DND-41 (cell line): ENCODE measurements around the gene CFAP61.

Source experiments
- ATAC-seq: fragments of 200-7000 bp; cut with Tn5 transposase; 3 replicates; pipeline ENCODE4 v1.9.1; 2021; ENCODE audit warnings: low read depth; ENCODE audit not compliant: insufficient read depth
- DNase-seq: peaks from one replicate; pipeline ENCODE4 v3.0.0-alpha.2; 2020
- H2AFZ ChIP-seq: 2 replicates; pipeline ENCODE4 v1.6.0; 2012; ENCODE audit warnings: low read depth, low read length
- H3K27ac ChIP-seq: 2 replicates; pipeline ENCODE4 v1.5.1; 2012; ENCODE audit warnings: low read length, inconsistent platforms
- H3K27me3 ChIP-seq: fragments of 200-600 bp; sonication (generic); 2 replicates; pipeline ENCODE4 v1.6.0; 2012; ENCODE audit warnings: low read length, mild to moderate bottlenecking, inconsistent platforms; ENCODE audit not compliant: insufficient read depth, poor library complexity
- H3K36me3 ChIP-seq: 2 replicates; pipeline ENCODE4 v1.5.1; 2012; ENCODE audit warnings: low read length, inconsistent platforms; ENCODE audit not compliant: insufficient read depth
- H3K4me1 ChIP-seq: 2 replicates; pipeline ENCODE4 v1.5.1; 2012; ENCODE audit warnings: mild to moderate bottlenecking, low read length; ENCODE audit not compliant: insufficient read depth
- H3K4me2 ChIP-seq: 2 replicates; pipeline ENCODE4 v1.6.0; 2012; ENCODE audit warnings: mild to moderate bottlenecking, moderate library complexity, low read length, inconsistent platforms; ENCODE audit not compliant: insufficient read depth
- H3K4me3 ChIP-seq, 2 experiments: fragments of 200-600 bp in 1 of 2; shearing (Covaris generic) in 1 of 2; 2 replicates each; pipeline ENCODE4 v1.5.1; 2012 to 2016; ENCODE audit warnings: inconsistent platforms in 2 of 2, low read length in 2 of 2, mild to moderate bottlenecking in 2 of 2, low read depth in 1 of 2, moderate library complexity in 1 of 2
- H3K79me2 ChIP-seq: 2 replicates; pipeline ENCODE4 v1.6.0; 2012; ENCODE audit warnings: low read length, inconsistent platforms; ENCODE audit not compliant: insufficient read depth
- H3K9ac ChIP-seq: 2 replicates; pipeline ENCODE4 v1.6.0; 2012; ENCODE audit warnings: low read depth, mild to moderate bottlenecking, inconsistent platforms, low read length, moderate library complexity
- H3K9me3 ChIP-seq: 2 replicates; pipeline ENCODE4 v1.5.1; 2012; ENCODE audit warnings: low read length, moderate library complexity, mild to moderate bottlenecking, inconsistent platforms; ENCODE audit not compliant: insufficient read depth, severe bottlenecking
- H4K20me1 ChIP-seq: 2 replicates; pipeline ENCODE4 v1.6.0; 2012; ENCODE audit warnings: low read length; ENCODE audit not compliant: insufficient read depth
- CTCF ChIP-seq: IDR thresholded peaks from 2 replicates; pipeline ENCODE4 v1.5.1; 2012; ENCODE audit warnings: borderline replicate concordance, low read length, moderate library complexity, mild to moderate bottlenecking; ENCODE audit not compliant: poor library complexity, severe bottlenecking; ENCODE audit errors: extremely low read depth
- EZH2 ChIP-seq: IDR thresholded peaks from 3 replicates; pipeline ENCODE4 v1.6.1; 2012; ENCODE audit warnings: borderline replicate concordance, low read depth, mild to moderate bottlenecking, moderate library complexity, low read length, inconsistent platforms; ENCODE audit not compliant: severe bottlenecking

The CFAP61 gene

GRCh38 chr20:20395903-20396568 lies 343.7 kb downstream of the CFAP61 start:
- Histone ChIP-seq H3K79me2 (no peaks in the 10 kb centered on the region), H3K4me3 (no peak overlapping the region), H3K27me3 (no peaks in the 10 kb centered on the region), H3K27ac (no peak overlapping the region), H2AFZ (no peak overlapping the region), H3K36me3 (peaks cover 3% of the 10 kb centered on the region; the same call in 1 of the 2 replicates), H3K4me2 (no peak overlapping the region), H3K9ac (no peak overlapping the region), H4K20me1 (peaks cover 4% of the 10 kb centered on the region; the same call in 1 of the 2 replicates), H3K9me3 (no peaks in the 10 kb centered on the region), H3K4me1 (no peaks in the 10 kb centered on the region)
- ATAC-seq (no peak), DNase-seq (no peak)
- TF ChIP-seq CTCF (no peak), EZH2 (no peak)

DNA sequence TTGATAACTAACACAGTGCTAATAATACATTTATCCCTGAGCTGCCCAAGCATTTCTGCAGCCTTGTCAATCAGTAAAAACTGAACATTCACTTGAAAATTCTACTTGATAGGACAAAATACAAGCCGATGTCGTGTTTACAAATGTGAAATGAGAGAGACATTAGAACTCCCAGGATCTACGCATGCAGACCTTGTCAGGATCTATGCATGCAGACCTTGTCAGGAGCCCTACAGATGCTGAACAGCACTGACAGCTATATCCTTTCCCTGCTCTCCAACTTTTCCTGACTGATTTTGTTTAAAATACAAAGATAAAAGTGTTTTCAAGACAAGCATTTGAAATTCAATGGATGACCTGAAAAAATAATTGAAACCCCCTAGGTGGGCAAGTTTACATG lies 344.5 kb downstream of the CFAP61 start:
- TF ChIP-seq EZH2, result no peak
- TF ChIP-seq CTCF, result no peak
- H3K27ac ChIP-seq, result no peak overlapping the region
- no peak overlapping the region for H3K4me2 ChIP-seq
- H3K9ac ChIP-seq, result no peak overlapping the region
- H3K4me3 ChIP-seq, result no peak overlapping the region
- H3K79me2 ChIP-seq, result no peaks in the 10 kb centered on the region
- ATAC-seq, result no peak
- H3K27me3 ChIP-seq, result no peaks in the 10 kb centered on the region
- H4K20me1 ChIP-seq, result no peaks in the 10 kb centered on the region; the same call in 1 of the 2 replicates
- no peak overlapping the region for H2AFZ ChIP-seq
- DNase-seq, result no peak
- H3K4me1 ChIP-seq, result no peaks in the 10 kb centered on the region
- H3K36me3 ChIP-seq, result peaks cover under 1% of the 10 kb centered on the region; the same call in 1 of the 2 replicates
- no peaks in the 10 kb centered on the region for H3K9me3 ChIP-seq

DNA sequence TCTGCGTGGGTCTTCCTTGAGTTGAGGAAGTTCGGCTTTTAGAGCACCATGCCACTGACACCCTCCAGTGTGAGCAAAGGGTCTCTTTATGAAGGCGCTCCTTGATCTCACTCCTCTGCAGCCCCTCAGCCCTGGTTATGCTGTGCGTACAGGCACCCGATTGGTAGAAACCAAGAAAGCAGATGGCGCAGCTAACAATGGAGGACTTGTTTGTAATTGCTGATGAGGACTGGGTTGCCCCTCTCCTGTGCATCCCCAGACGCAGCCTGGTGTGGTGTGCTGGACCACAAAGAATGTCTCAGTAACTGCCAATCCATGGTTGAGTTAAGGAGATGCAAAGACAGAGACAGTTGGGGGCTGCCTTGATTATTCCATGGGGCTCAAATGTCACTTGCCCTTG lies 345.8 kb downstream of the CFAP61 start:
- DNase-seq (no peak), ATAC-seq (no peak)
- no peak overlapping the region for H3K9ac ChIP-seq
- no peaks in the 10 kb centered on the region for H3K79me2 ChIP-seq
- no peak overlapping the region for H2AFZ ChIP-seq
- H3K4me2 ChIP-seq, result no peak overlapping the region
- H3K27ac ChIP-seq, result no peak overlapping the region
- no peaks in the 10 kb centered on the region for H3K36me3 ChIP-seq
- no peaks in the 10 kb centered on the region for H3K9me3 ChIP-seq
- no peaks in the 10 kb centered on the region; the same call in 1 of the 2 replicates for H4K20me1 ChIP-seq
- no peaks in the 10 kb centered on the region for H3K4me1 ChIP-seq
- no peak for TF ChIP-seq CTCF
- no peak for TF ChIP-seq EZH2
- H3K4me3 ChIP-seq, result no peak overlapping the region
- H3K27me3 ChIP-seq, result no peaks in the 10 kb centered on the region
